Measurements from ENCODE around the gene YRDC.

Gene YRDC

DNA sequence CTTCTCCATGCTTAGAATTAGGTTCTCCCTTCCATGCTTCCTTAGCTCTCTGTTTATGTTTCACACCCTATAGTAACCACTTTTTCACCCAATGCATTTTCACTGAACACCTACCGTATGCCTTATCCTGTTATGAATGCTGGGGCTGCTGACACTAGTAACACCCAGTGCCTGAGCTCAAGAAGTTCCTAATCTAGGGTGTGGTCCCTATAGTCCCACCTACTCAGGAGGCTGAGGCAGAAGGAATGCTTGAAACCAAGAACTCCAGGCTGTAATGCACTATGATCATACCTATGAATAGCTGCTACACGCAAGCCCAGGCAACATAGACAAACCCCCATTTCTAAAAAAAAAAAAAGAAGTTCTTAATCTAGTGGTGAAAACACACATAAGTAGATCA, 48.6 kb downstream of the YRDC start:
- no peak for DNase-seq (ENCODE audit: extremely low spot score)
- ChIA-PET POLR2A (no interaction called here), CTCF (interaction anchor here (0.9 kb wide), 1 partner anchor 11 kb away, joined by 5 read pairs; no protein-coding TSS in a partner anchor)
- TF ChIP-seq, protein P1, sequence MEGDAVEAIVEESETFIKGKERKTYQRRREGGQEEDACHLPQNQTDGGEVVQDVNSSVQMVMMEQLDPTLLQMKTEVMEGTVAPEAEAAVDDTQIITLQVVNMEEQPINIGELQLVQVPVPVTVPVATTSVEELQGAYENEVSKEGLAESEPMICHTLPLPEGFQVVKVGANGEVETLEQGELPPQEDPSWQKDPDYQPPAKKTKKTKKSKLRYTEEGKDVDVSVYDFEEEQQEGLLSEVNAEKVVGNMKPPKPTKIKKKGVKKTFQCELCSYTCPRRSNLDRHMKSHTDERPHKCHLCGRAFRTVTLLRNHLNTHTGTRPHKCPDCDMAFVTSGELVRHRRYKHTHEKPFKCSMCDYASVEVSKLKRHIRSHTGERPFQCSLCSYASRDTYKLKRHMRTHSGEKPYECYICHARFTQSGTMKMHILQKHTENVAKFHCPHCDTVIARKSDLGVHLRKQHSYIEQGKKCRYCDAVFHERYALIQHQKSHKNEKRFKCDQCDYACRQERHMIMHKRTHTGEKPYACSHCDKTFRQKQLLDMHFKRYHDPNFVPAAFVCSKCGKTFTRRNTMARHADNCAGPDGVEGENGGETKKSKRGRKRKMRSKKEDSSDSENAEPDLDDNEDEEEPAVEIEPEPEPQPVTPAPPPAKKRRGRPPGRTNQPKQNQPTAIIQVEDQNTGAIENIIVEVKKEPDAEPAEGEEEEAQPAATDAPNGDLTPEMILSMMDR (IDR thresholded peaks at IDR 0.05; ENCODE audit: control extremely low read depth, extremely low read depth, low read depth, missing control alignments): no peak

- ChIA-PET CTCF (interaction anchor here (1.2 to 1.5 kb wide), 3 partner anchors 9 to 60 kb away, joined by 3 to 5 read pairs (median 3); partner anchors contain the start of gene EPHA10), POLR2A (no interaction called here)
- TF ChIP-seq, protein P1 (IDR thresholded peaks at IDR 0.05; ENCODE audit: control extremely low read depth, extremely low read depth, low read depth, missing control alignments): no peak
- DNase-seq (ENCODE audit: extremely low spot score): no peak
These were observed 52.0 kb downstream of the YRDC start for GRCh38 chr1:37755951-37756560.

- CTCF ChIA-PET: interaction anchor here (1.2 to 1.5 kb wide), 2 partner anchors 10 to 59 kb away, joined by 3 to 5 read pairs; partner anchors contain the start of gene EPHA10
- POLR2A ChIA-PET: no interaction called here
- DNase-seq (ENCODE audit: extremely low spot score): peak; percentile 55
- TF ChIP-seq, protein P1 (IDR thresholded peaks at IDR 0.05; ENCODE audit: control extremely low read depth, extremely low read depth, low read depth, missing control alignments): no peak
These were observed 52.7 kb downstream of the YRDC start for GRCh38 chr1:37755290-37755689.

GRCh38 chr1:37753473-37754321, 54.3 kb downstream of the YRDC start:
- ChIA-PET CTCF (no interaction called here), POLR2A (no interaction called here)
- DNase-seq (ENCODE audit: extremely low spot score): no peak
- TF ChIP-seq, protein P1 (IDR thresholded peaks at IDR 0.05; ENCODE audit: control extremely low read depth, extremely low read depth, low read depth, missing control alignments): no peak
